K562 (cell line): ENCODE data around the gene GOLIM4. TPM values are rescaled to one million over a fixed set of nuclear protein-coding genes. Genes with fewer than 3 reads are reported as not detected.

ENCODE experiments used
- ATAC-seq: fragments of 200-7000 bp; cut with Tn5 transposase; 3 replicates; pipeline ENCODE4 v1.9.1; 2020; ENCODE audit warnings: moderate library complexity
- BruUV-seq: library from RNA; stranded (reverse); fragments of 400-500 nt; replicated peaks from 2 replicates; lab custom pipeline; 2021; lab: Mats Ljungman, UMichigan
- CTCF ChIA-PET: fragments of 300-600 bp; formaldehyde crosslinking; extraction: SDS; loops from one replicate; lab custom pipeline; 2021; ENCODE audit warnings: low intra/inter-chr PET ratio; lab: Yijun Ruan, JAX
- POLR2A ChIA-PET: fragments of 300-600, 350-650 bp; sonication (Branson Sonifier 250); formaldehyde crosslinking; extraction: SDS; loops from one replicate; lab custom pipeline; 2021; ENCODE audit warnings: antibody characterized with exemption, inconsistent platforms; lab: Yijun Ruan, JAX
- DNase-seq, 4 experiments: peaks; one replicate each; pipeline versions ENCODE4 v3.0.0 to v3.0.0-alpha.2; 2011 to 2018; ENCODE audit warnings: low spot score in 3 of 4, mixed read lengths in 3 of 4; ENCODE audit errors: extremely low read depth in 1 of 4
- FAIRE-seq: peaks from 2 replicates; lab custom pipeline; 2011; peaks lifted over from hg19 to GRCh38; lab: Jason Lieb, UNC
- H2AFZ ChIP-seq: 2 replicates; pipeline ENCODE4 v1.6.0; 2011; ENCODE audit warnings: low read depth, low read length, control low read depth, inconsistent platforms
- H3K27ac ChIP-seq: fragments of 200-600 bp; 3 replicates; pipeline ENCODE4 v1.8.0; 2011; ENCODE audit warnings: low read depth, mild to moderate bottlenecking, control low read depth, inconsistent platforms, low read length, moderate library complexity, mixed read lengths; ENCODE audit errors: extremely low read depth
- H3K27me3 ChIP-seq, 2 experiments: fragments of 300-600 bp in 1 of 2; 2 replicates in 1 of 2; 3 replicates in 1 of 2; pipeline versions ENCODE4 v1.6.0 to v1.8.0; 2011; ENCODE audit warnings: inconsistent platforms in 2 of 2, low read length in 2 of 2, mild to moderate bottlenecking in 1 of 2, mixed read lengths in 1 of 2, moderate library complexity in 1 of 2; ENCODE audit not compliant: control insufficient read depth in 2 of 2, insufficient read depth in 2 of 2
- H3K36me3 ChIP-seq: fragments of 300-600 bp; 3 replicates; pipeline ENCODE4 v1.8.0; 2011; ENCODE audit warnings: mild to moderate bottlenecking, low read length, inconsistent platforms; ENCODE audit not compliant: control insufficient read depth, insufficient read depth
- H3K4me1 ChIP-seq, 2 experiments: fragments of 200-600 bp in 1 of 2; replicated peaks in 1 of 2; 2 replicates in 1 of 2; 3 replicates in 1 of 2; pipeline versions ENCODE4 v1.5.1 to v1.8.0; 2011; ENCODE audit warnings: inconsistent platforms in 2 of 2, low read length in 2 of 2, mild to moderate bottlenecking in 1 of 2, mixed read lengths in 1 of 2, moderate library complexity in 1 of 2; ENCODE audit not compliant: control insufficient read depth in 2 of 2, insufficient read depth in 2 of 2
- H3K4me2 ChIP-seq: 2 replicates; pipeline ENCODE4 v1.6.1; 2011; ENCODE audit warnings: low read length, control low read depth, inconsistent platforms, mixed read lengths; ENCODE audit not compliant: insufficient read depth
- H3K4me3 ChIP-seq: fragments of 200-600 bp; sonication (generic), shearing (Covaris generic); 2 replicates; pipeline ENCODE4 v1.5.1; 2016; ENCODE audit warnings: control low read depth, inconsistent platforms
- H3K79me2 ChIP-seq: fragments of 200-600 bp; 3 replicates; pipeline ENCODE4 v1.8.0; 2011; ENCODE audit warnings: low read length, inconsistent platforms; ENCODE audit not compliant: control insufficient read depth, insufficient read depth
- H3K9ac ChIP-seq, 2 experiments: 2 replicates each; pipeline versions ENCODE4 v1.6.0 to v1.6.1; 2011; ENCODE audit warnings: low read depth in 2 of 2, low read length in 2 of 2, control low read depth in 1 of 2, inconsistent platforms in 1 of 2, mild to moderate bottlenecking in 1 of 2, mixed read lengths in 1 of 2; ENCODE audit not compliant: insufficient read depth in 1 of 2
- H3K9me1 ChIP-seq: one replicate; pipeline ENCODE4 v1.6.0; 2011; ENCODE audit warnings: inconsistent platforms, mild to moderate bottlenecking, low read length, moderate library complexity; ENCODE audit not compliant: control insufficient read depth, insufficient read depth
- H3K9me3 ChIP-seq: replicated peaks from 2 replicates; pipeline ENCODE4 v1.5.1; 2011; ENCODE audit warnings: low read depth, low read length, inconsistent platforms; ENCODE audit not compliant: control insufficient read depth, insufficient read depth
- H4K20me1 ChIP-seq: replicated peaks from 2 replicates; pipeline ENCODE4 v1.6.1; 2011; ENCODE audit warnings: low read length, inconsistent platforms, mixed read lengths; ENCODE audit not compliant: control insufficient read depth, insufficient read depth
- CBFA2T2 ChIP-seq: fragments of 450-650 bp; conservative IDR thresholded peaks from 2 replicates; pipeline ENCODE4 v1.6.1; 2017; ENCODE audit warnings: mild to moderate bottlenecking
- HSF4 ChIP-seq: fragments of 250-450 bp; sonication (Bioruptor Pico); IDR thresholded peaks from 2 replicates; pipeline ENCODE4 v2.1.2; 2022; ENCODE audit warnings: mild to moderate bottlenecking, moderate library complexity, borderline replicate concordance
- MLX ChIP-seq, 2 experiments: fragments of 450-650 bp in 1 of 2; sonication (generic) in 1 of 2; formaldehyde crosslinking; conservative IDR thresholded peaks; 2 replicates each; pipeline versions ENCODE4 v1.4.0 to v1.8.1; 2020 to 2022; ENCODE audit warnings: mild to moderate bottlenecking in 1 of 2, missing genetic modification reagents in 1 of 2
- MNT ChIP-seq, 2 experiments: fragments of 450-650 bp; conservative IDR thresholded peaks; 2 replicates each; pipeline ENCODE4 v1.6.1; 2017; ENCODE audit warnings: mild to moderate bottlenecking in 2 of 2, moderate library complexity in 2 of 2
- MTF1 ChIP-seq: fragments of 250-450 bp; sonication (Bioruptor Pico); IDR thresholded peaks from 2 replicates; pipeline ENCODE4 v1.9.0; 2021; ENCODE audit warnings: moderate library complexity, mild to moderate bottlenecking, inconsistent platforms, borderline replicate concordance
- NFYB ChIP-seq: IDR thresholded peaks from 2 replicates; pipeline ENCODE4 v1.6.1; 2011; ENCODE audit warnings: mild to moderate bottlenecking, moderate library complexity; ENCODE audit not compliant: insufficient read length; ENCODE audit errors: extremely low read depth
- NR3C1 ChIP-seq: sonication (generic); formaldehyde crosslinking; IDR thresholded peaks from 2 replicates; pipeline ENCODE4 v1.8.1; 2022; ENCODE audit warnings: missing genetic modification reagents
- SRSF3 ChIP-seq: fragments of 200-400 bp; formaldehyde crosslinking; IDR thresholded peaks from 2 replicates; pipeline ENCODE4 v1.6.1; 2016; ENCODE audit warnings: mild to moderate bottlenecking, low read length, moderate library complexity; ENCODE audit not compliant: insufficient read depth
- XRCC5 ChIP-seq: fragments of 200-400 bp; formaldehyde crosslinking; IDR thresholded peaks from 2 replicates; pipeline ENCODE4 v1.6.1; 2017; ENCODE audit warnings: low read depth, mild to moderate bottlenecking, low read length
- ZNF592 ChIP-seq: fragments of 450-650 bp; IDR thresholded peaks from 2 replicates; pipeline ENCODE4 v1.6.1; 2017; ENCODE audit warnings: antibody characterized with exemption, mild to moderate bottlenecking
- WGBS: fragments of 100-300 bp; shearing (Covaris generic); methylation state at CpG from one replicate; pipeline ENCODE4 v1.1.6; 2016; ENCODE audit warnings: low coverage, mixed read lengths; ENCODE audit not compliant: insufficient coverage; ENCODE audit errors: missing lambda C conversion rate; 5-methylcytosine and 5-hydroxymethylcytosine counted together
- in situ Hi-C: fragments of 300-500 bp; cut with MboI; formaldehyde crosslinking; loops from 4 replicates; pipeline ENCODE4 v1.15.0; 2018; ENCODE audit warnings: inconsistent platforms, mixed read lengths
- intact Hi-C: fragments of 100-400 bp; cut with micrococcal nuclease; formaldehyde crosslinking; loops from 2 replicates; pipeline ENCODE4 v1.14.2; 2022
- polyA plus RNA-seq, 8 experiments: library from polyadenylated mRNA; depleted of rRNA in 4 of 8; stranded (reverse) in 5 of 8; unstranded in 3 of 8; fragments of >200 nt; fragmentation: Nextera tagmentation in 2 of 8; fragmentation: Illumina TruSeq in 1 of 8; extraction: Ambion mirVana in 2 of 8; extraction: Trizol in 1 of 8; gene quantifications; 2 replicates each; pipeline versions ENCODE4 v1.2.1 to v1.2.3, GENCODE V29; 2011 to 2014; ENCODE audit warnings: inconsistent platforms in 1 of 8, missing spikeins in 1 of 8
- total RNA-seq, 7 experiments: library from RNA; depleted of rRNA in 6 of 7; stranded (reverse); fragments of >200 nt in 6 of 7; fragmentation: Illumina TruSeq in 2 of 7; extraction: Trizol in 2 of 7; gene quantifications; 2 replicates each; pipeline versions ENCODE4 v1.2.1 to v1.2.3, GENCODE V29; 2011 to 2021; ENCODE audit warnings: low replicate concordance in 1 of 7

The GOLIM4 gene
- total and polyA plus RNA-seq, 9 of the 15 experiments (the other 6 are each of a cell fraction or from before 2014, with no cell fraction given) = 9.3 to 39.4 (median 31.0) TPM

GRCh38 chr3:168002786-168003368 is 92.8 kb downstream of the GOLIM4 start:
- Histone ChIP-seq H3K9me3 (no peaks in the 10 kb centered on the region), H3K9me1 (no peaks in the 10 kb centered on the region), H3K4me3 (no peak overlapping the region), H3K36me3 (no peaks in the 10 kb centered on the region), H3K79me2 (no peaks in the 10 kb centered on the region), H3K9ac (no peak overlapping the region), H3K27ac (peak overlapping the region; percentile 60; the same call in 2 of the 3 replicates), H2AFZ (peak overlapping the region; percentile 47), H4K20me1 (no peaks in the 10 kb centered on the region), H3K4me1 (0 out of 5 replicates have a peak, but pooled peaks cover 0 to 3% of the 10 kb centered on the region in 2 experiments), H3K27me3 (no peaks in the 10 kb centered on the region), H3K4me2 (no peak overlapping the region)
- DNase-seq (peak; percentile 23 to 66 (median 26)), FAIRE-seq (peak; percentile 65), ATAC-seq (peak; percentile 79)
- CTCF ChIA-PET = no interaction called here
- 0% methylated on average over 1 of the region's 1 CpG for WGBS
- intact Hi-C loops = no loop called here
- BruUV-seq = no TSS peak
- in situ Hi-C loops = no loop called here
- POLR2A ChIA-PET = no interaction called here
- 0 out of 4 replicates have a peak, but pooled peaks of 1 of the 2 experiments have one; percentile 28 for TF ChIP-seq MNT (conservative IDR thresholded peaks at IDR 0.05)
- TF ChIP-seq XRCC5 = no peak
- TF ChIP-seq CBFA2T2 = peak; percentile 11; the same call in 1 of the 2 replicates
- TF ChIP-seq NFYB = no peak
- no peak for TF ChIP-seq HSF4 (CRISPR knock-in tag)
- no peak for TF ChIP-seq MTF1
- no peak for TF ChIP-seq ZNF592
- no peak for TF ChIP-seq NR3C1 (CRISPR knock-in tag)
- no peak for TF ChIP-seq SRSF3
- no peak for TF ChIP-seq MLX (CRISPR knock-in tag; conservative IDR thresholded peaks at IDR 0.05)
